CD4-positive, alpha-beta T cell treated with Interleukin-10 for 1 hour (primary cell): ENCODE measurements around the gene TPST1.
"Not testable (repeated sequence)": the region's sequence is repeated elsewhere in the genome, so short reads cannot be mapped to it uniquely, and the experiment has no call there.

Experiments used
- DNase-seq: peaks from one replicate; pipeline ENCODE4 v3.0.0-alpha.2; 2020

Gene TPST1

GRCh38 chr7:66296557-66296956, 91.4 kb downstream of the TPST1 start:
- DNase-seq, result no peak

- no peak for DNase-seq
Measured at GRCh38 chr7:66297579-66297978, 92.4 kb downstream of the TPST1 start.

DNA sequence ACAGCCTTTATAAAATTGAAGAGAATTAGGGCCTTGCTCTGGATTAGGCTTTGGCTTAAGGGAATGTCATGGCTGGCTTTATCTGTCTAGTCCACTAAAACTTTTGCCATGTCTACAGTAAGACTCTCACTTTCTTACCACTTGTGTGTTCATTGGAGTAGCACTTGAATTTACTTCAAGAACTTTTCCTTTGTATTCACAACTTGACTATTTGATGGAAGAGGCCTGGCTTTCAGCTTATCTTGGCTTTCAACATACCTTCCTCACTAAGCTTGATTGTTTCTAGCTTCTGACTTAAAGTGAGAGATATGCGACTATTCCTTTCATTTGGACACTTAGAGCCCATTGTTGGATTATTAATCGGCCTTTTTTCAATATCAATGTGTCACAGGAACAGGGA, 96.1 kb downstream of the TPST1 start:
- no peak for DNase-seq

DNA sequence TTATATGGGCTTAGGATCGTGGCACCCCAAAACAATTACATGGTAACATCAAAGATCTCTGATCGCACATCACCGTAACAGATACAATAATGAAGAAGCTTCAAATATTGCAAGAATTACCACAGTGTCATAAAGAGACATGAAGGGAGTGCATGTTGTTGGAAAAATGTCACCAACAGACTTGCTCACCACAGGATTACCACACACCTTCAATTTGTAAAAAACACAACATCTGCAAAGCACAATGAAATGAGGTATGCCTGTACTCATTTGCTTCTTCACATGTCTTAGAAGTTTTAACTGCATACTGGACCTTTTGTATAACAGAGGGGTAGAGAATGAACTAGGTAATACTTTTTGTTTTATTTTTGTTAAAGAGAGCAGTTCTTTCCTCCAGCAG, 96.6 kb downstream of the TPST1 start:
- no peak for DNase-seq

DNA sequence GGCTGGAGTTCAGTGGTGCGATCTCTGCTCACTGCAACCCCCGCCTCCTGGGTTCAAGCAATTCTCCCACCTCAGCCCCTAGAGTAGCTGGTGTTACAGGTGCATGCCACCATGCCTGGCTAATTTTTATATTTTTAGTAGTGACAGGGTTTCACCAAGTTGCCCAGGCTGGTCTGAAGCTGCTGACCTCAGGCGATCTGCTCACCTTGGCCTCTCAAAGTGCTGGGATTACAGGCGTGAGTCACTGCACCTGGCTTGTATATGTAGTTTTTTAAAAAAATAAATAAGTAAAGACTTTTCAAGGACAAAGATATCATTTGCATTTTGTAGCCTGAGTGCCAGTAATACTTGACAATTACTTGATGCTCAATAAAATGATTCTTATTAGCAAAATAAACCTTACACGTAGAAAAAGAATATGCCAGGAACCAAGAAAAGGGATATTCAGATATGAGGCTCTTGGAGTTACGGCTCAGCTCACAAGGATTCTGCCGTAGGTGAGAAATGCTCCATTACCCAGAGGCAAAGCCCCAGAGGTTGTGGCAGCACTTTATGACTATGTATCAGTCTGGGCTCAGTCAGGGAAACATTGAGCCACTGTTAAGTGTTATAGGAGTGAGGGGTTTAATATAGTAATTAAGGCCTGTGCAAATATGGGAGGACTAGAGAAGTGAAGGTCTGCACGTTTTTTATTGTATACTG, 98.5 kb downstream of the TPST1 start:
- DNase-seq, result no peak

DNA sequence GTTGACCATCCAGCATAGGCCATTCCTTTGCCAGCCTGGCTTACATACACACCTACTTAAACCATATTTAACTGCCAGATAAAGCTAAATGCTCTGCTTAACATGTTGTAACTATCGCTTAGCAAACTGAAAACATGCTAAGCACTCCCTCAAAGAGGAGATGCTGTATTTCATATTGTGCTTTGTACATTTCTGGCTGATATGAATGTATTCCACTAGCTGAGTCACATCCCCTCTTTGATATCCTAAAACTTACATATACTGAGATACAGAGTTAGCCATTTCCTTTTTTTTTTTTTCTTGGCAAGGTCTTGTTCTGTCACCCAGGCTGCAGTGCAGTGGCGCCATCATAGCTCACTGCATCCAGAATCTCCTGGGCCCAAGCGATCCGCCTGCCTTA, 99.4 kb downstream of the TPST1 start:
- DNase-seq, result no peak

DNA sequence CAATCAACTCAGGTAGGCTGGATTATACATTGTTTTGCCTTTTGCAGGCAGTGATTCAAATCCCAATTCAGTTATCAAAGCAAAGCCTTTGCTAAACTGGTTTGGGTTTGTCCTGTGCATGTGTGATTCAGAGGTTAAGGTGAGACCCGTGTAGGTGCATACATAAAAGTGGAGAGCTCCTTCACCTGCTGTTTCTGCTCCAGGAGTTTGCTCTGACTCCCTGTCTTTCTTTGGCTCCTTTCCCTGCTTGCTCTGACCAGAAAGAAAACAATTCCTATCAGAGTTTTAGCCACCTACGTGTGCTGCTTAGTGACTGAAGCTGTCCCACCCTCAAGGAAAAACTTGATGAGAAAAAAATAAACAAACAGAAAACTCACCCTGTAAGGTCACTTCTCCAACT, 101.1 kb downstream of the TPST1 start:
- DNase-seq, result no peak

GRCh38 chr7:66307591-66308215, 102.6 kb downstream of the TPST1 start:
- no peak for DNase-seq

DNA sequence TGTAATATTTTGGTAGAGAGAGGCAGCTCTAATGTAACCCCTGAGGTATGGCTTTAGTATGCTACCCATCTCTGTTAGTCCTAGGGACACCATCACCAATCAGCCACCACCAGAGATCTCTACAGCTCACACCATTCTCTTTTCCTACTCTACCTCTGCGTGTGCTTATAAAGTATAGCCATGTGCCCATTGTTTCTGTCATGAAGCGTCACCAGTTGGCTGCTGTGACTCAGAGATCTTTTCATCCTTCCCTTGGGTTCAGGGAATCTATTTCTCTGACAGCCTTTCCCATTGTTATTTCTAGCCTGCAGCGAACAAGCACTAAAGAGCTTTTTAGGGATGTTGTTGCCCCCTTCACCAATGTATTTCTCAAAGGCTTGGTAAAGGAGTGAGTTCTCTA, 103.3 kb downstream of the TPST1 start:
- no peak for DNase-seq

- no peak for DNase-seq
Measured at GRCh38 chr7:66310620-66311019, 105.5 kb downstream of the TPST1 start.

DNA sequence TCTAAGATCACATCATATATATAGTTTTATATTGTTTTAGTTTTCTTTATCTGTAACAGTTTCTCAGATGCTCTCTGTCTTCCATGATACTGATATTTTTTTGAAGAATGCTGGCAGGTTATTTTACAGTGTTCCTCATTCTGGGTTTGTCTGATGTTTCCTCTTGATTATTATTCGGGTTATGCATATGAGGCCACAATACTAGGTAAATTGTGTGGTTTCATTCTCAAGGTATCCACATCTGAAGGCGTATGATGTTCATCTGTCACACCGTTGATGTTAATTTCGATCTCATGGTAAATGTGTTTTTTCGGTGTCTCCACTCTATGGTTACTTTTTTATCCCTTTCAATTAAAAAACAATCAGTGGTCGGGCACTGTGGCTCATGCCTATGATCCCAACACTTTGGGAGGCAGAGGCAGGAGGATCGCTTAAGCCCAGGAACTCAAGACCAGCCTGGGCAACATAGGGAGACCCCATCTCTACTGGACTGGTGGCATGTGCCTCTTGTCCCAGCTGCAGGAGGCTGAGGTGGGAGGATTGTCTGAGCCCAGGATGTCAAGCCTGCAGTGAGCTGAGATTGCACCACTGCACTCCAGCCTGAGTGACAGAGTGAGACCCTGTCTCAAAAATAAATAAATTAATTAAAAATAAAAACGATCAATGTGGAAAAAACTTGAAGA, 108.9 kb downstream of the TPST1 start:
- DNase-seq, result no peak

GRCh38 chr7:66315192-66315591, 110.1 kb downstream of the TPST1 start:
- no peak for DNase-seq

DNA sequence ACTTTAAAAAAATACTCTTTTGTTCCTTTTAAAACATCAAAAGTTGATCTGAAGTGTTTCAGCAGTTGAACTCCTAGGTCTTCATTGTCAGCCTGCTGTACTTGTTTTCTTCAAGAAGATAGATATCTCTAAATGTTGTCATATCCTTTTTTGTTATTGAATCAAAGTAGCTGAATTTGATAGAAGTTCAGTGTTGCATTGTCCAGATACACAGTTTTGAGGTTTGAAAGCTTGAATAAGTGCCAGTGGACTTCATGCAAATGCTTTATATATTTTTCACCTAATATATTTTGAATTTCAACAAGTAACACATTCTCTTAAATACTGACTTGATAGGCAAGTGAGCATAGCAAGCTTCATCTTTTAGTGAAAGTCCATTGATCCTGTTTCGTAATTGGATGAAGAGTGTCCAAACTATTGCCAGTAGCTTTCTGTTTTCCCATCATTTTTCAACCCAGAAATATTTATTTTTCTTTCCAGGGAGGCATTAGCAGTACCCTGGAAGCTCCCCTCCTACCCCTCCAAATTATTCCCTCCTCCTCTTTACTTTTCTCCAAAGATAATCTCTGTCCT, 114.4 kb downstream of the TPST1 start:
- DNase-seq, result no peak

DNA sequence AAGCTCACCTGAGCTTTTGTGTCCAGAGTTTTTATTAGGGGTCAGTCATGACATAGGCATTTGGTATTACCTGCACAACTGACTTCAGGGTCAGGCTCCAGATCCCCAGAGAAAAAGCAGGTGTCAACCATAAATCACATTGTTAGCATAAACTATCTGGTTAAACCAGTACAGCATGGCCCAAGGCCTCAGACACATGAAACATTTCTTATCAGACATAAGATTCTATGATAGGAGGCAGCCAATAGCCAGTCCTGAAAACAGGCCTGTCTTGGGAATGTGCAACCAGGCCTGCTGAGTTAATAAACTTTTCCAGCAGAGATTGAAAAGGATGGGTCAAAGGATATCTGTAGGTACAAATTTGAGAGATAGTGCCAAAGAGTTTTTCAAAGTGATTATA, 116.1 kb downstream of the TPST1 start:
- DNase-seq, result no peak

DNA sequence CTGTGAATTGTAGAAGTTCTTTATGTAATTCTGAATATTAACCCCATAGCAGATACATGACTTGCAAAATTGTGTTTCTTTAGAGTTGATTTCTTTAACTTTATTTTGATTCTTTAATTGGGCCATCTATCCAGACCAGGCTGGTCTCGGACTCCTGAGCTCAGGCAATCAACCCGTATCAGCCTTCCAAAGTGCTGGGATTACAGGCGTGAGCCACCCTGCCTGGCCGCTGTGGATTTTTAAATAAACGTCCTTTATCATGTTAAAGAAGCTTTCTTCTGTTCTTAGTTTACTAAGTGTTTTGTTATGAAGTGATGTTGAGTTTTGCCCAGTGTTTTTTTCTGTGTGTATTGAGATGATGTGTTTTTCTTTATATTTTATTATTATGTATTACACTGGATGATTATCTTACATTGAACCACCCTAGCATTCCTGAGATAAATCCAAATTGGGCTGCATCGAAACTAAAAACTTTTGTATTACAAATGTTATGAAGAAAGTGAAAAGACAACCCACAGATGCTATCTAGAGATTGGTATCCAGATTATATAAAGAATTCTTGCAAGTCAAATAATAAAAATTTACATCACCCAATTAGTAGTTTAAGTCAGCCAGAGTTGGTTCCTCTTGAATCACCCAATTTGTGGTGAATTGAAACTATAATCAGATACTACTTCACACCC, 118.1 kb downstream of the TPST1 start:
- DNase-seq, result no peak

- DNase-seq, result not testable (repeated sequence)
Measured at GRCh38 chr7:66324985-66325384, 119.9 kb downstream of the TPST1 start.

- no peak for DNase-seq
Measured at GRCh38 chr7:66326501-66327215, 121.5 kb downstream of the TPST1 start.

- no peak for DNase-seq
Measured at GRCh38 chr7:66330961-66331360, 125.8 kb downstream of the TPST1 start.

- no peak for DNase-seq
Measured at GRCh38 chr7:66331883-66332282, 126.7 kb downstream of the TPST1 start.

DNA sequence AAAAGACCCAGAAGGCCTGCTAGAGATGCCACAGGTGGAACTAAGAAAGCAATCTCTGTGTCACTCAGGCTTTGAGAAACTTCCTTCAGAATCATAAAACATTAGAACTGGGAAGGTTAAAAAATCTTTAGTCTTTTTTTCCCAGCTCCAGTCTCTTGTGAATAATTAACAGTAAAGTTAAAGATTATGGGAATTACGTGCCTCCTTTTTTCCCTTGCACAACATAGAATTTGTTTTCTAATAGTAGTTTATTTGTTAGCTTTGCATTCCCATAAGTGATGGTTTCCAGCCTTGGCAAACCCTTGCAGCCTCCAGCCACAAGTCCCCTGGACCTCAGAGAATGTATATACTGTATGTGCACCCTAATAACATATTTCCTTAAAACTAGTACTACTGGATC, 128.3 kb downstream of the TPST1 start:
- no peak for DNase-seq

DNA sequence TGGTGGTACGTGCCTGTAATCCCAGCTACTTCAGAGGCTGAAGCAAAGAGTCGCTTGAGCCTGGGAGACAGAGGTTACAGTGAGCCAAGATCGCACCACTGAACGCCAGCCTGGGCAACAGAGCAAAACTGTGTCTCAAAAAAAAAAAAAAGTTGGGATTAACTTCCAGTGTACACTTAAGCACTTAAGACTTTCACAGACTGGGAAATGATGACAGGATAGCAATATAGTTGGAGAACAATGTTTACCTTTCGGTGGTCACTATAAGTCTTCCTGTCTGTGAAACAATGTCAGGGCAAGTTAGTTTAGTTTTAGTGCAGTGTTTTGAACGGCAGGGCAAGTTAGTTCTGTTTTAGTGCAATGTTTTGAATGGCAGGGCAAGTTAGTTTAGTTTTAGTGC, 130.2 kb downstream of the TPST1 start:
- DNase-seq, result no peak

DNA sequence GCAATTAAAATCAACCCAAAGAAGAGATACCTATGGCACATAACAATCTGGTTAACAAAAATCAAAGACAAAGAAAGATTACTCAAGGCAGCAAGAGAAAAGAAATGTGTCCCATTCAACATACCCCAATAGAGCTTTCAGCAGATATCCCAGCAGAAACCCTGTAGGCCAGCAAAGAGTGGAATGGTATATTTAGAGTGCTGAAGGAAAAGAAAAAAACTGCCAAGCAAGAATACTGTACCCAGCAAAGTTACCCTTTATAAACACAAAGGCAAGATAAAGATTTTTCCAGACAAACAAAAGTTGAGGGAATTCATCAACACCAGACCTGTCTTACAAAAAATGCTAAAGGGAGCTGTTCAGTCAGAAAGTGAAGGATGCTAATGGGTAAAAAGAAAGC, 131.6 kb downstream of the TPST1 start:
- DNase-seq, result no peak

GRCh38 chr7:66339141-66339540, 134.0 kb downstream of the TPST1 start:
- no peak for DNase-seq
